GM12878 (cell line): ENCODE data around the gene MAN2C1. TPM values are rescaled to one million over a fixed set of nuclear protein-coding genes. Genes with fewer than 3 reads are reported as not detected.

ENCODE experiments used
- BMI1 ChIP-seq: fragments of 450-650 bp; IDR thresholded peaks from 2 replicates; pipeline ENCODE4 v1.6.1; 2016; ENCODE audit warnings: mild to moderate bottlenecking, moderate library complexity, borderline replicate concordance
- CBFB ChIP-seq: IDR thresholded peaks from 2 replicates; pipeline ENCODE4 v1.6.1; 2016; ENCODE audit warnings: antibody characterized with exemption, low read depth
- DPF2 ChIP-seq: fragments of 450-650 bp; IDR thresholded peaks from 2 replicates; pipeline ENCODE4 v1.6.1; 2017; ENCODE audit warnings: mild to moderate bottlenecking
- EP300 ChIP-seq, 2 experiments: fragments of 150-350 bp in 1 of 2; IDR thresholded peaks; 2 replicates each; pipeline ENCODE4 v1.6.1; 2011 to 2012; ENCODE audit warnings: low read depth in 2 of 2, low read length in 2 of 2, borderline replicate concordance in 1 of 2, improper control_type of control experiment in 1 of 2, inconsistent platforms in 1 of 2; ENCODE audit not compliant: control insufficient read depth in 1 of 2
- ETV6 ChIP-seq, 2 experiments: fragments of 450-650 bp in 1 of 2; IDR thresholded peaks in 1 of 2; conservative IDR thresholded peaks in 1 of 2; 2 replicates each; pipeline ENCODE4 v1.6.1; 2014; ENCODE audit warnings: antibody characterized with exemption in 1 of 2, borderline replicate concordance in 1 of 2, low read depth in 1 of 2, mild to moderate bottlenecking in 1 of 2, moderate library complexity in 1 of 2
- HDAC6 ChIP-seq: fragments of 200-600 bp; sonication (generic); IDR thresholded peaks from one replicate; pipeline ENCODE4 v1.8.0; 2017; ENCODE audit warnings: antibody characterized with exemption; ENCODE audit not compliant: unreplicated experiment
- IKZF1 ChIP-seq: fragments of 450-650 bp; conservative IDR thresholded peaks from 2 replicates; pipeline ENCODE4 v1.6.1; 2017; ENCODE audit warnings: antibody characterized with exemption, mild to moderate bottlenecking
- JUNB ChIP-seq: IDR thresholded peaks from 2 replicates; pipeline ENCODE4 v1.6.1; 2016; ENCODE audit warnings: antibody characterized with exemption, mild to moderate bottlenecking
- MEF2B ChIP-seq: fragments of 450-650 bp; IDR thresholded peaks from 2 replicates; pipeline ENCODE4 v1.6.1; 2018; ENCODE audit warnings: mild to moderate bottlenecking, moderate library complexity; ENCODE audit not compliant: partially characterized antibody, poor library complexity, severe bottlenecking
- NFIC ChIP-seq: IDR thresholded peaks from 2 replicates; pipeline ENCODE4 v1.6.1; 2012; ENCODE audit warnings: low read depth, mild to moderate bottlenecking, inconsistent platforms, low read length, moderate library complexity
- NR2C2 ChIP-seq: IDR thresholded peaks from 2 replicates; pipeline ENCODE4 v1.6.1; 2011; ENCODE audit warnings: borderline replicate concordance, low read depth; ENCODE audit not compliant: control insufficient read depth, insufficient read length
- NR2F1 ChIP-seq: fragments of 450-650 bp; conservative IDR thresholded peaks from 2 replicates; pipeline ENCODE4 v1.6.1; 2017; ENCODE audit warnings: mild to moderate bottlenecking
- NRF1 ChIP-seq: conservative IDR thresholded peaks from 2 replicates; pipeline ENCODE4 v1.6.1; 2011; ENCODE audit warnings: mild to moderate bottlenecking, low read depth, low read length, improper control_type of control experiment
- RUNX3 ChIP-seq: IDR thresholded peaks from 2 replicates; pipeline ENCODE4 v1.6.1; 2012; ENCODE audit warnings: low read length, inconsistent platforms
- SIX5 ChIP-seq: IDR thresholded peaks from 2 replicates; pipeline ENCODE4 v1.6.1; 2011; ENCODE audit warnings: mild to moderate bottlenecking, low read depth, low read length, moderate library complexity; ENCODE audit not compliant: severe bottlenecking
- SRF ChIP-seq, 2 experiments: IDR thresholded peaks; 2 replicates each; pipeline ENCODE4 v1.6.1; 2011; ENCODE audit warnings: low read depth in 2 of 2, low read length in 2 of 2, mild to moderate bottlenecking in 1 of 2, moderate library complexity in 1 of 2
- STAT1 ChIP-seq: fragments of 450-650 bp; conservative IDR thresholded peaks from 2 replicates; pipeline ENCODE4 v1.6.1; 2014; ENCODE audit warnings: antibody characterized with exemption, mild to moderate bottlenecking
- ZNF217 ChIP-seq: fragments of 450-650 bp; IDR thresholded peaks from 2 replicates; pipeline ENCODE4 v1.6.1; 2017; ENCODE audit warnings: antibody characterized with exemption, mild to moderate bottlenecking
- ZNF24 ChIP-seq: fragments of 450-650 bp; IDR thresholded peaks from 2 replicates; pipeline ENCODE4 v1.6.1; 2017; ENCODE audit warnings: antibody characterized with exemption, mild to moderate bottlenecking
- ZNF622 ChIP-seq: fragments of 450-650 bp; IDR thresholded peaks from 2 replicates; pipeline ENCODE4 v1.6.1; 2017; ENCODE audit warnings: mild to moderate bottlenecking, inconsistent platforms
- ZSCAN29 ChIP-seq: fragments of 450-650 bp; IDR thresholded peaks from 2 replicates; pipeline ENCODE4 v1.6.1; 2017; ENCODE audit warnings: mild to moderate bottlenecking, moderate library complexity
- ZZZ3 ChIP-seq: IDR thresholded peaks from 2 replicates; pipeline ENCODE4 v1.6.1; 2011; ENCODE audit warnings: low read depth; ENCODE audit not compliant: control insufficient read depth, insufficient read length
- polyA plus RNA-seq, 11 experiments: library from polyadenylated mRNA; depleted of rRNA in 4 of 11; unstranded in 6 of 11; stranded (reverse) in 5 of 11; fragments of >200 nt; fragmentation: Nextera tagmentation in 4 of 11; fragmentation: Illumina TruSeq in 1 of 11; extraction: Ambion mirVana in 4 of 11; extraction: Trizol in 1 of 11; gene quantifications; 1 replicate in 1 of 11; 2 replicates in 10 of 11; pipeline versions ENCODE4 v1.2.1 to v1.2.3, GENCODE V29; 2011 to 2016; ENCODE audit warnings: inconsistent platforms in 2 of 11, missing spikeins in 2 of 11, low read depth in 1 of 11
- total RNA-seq, 4 experiments: library from RNA; depleted of rRNA in 3 of 4; stranded (reverse); fragments of >200 nt in 3 of 4; fragmentation: Illumina TruSeq in 1 of 4; extraction: Trizol in 1 of 4; gene quantifications; 2 replicates each; pipeline versions ENCODE4 v1.2.1 to v1.2.3, GENCODE V29; 2013 to 2021
- TF ChIP-seq, protein P1 (sequence below): IDR thresholded peaks from 2 replicates; pipeline ENCODE4 v1.6.1; 2012; ENCODE audit warnings: mild to moderate bottlenecking, low read depth, low read length
- TF ChIP-seq, protein P2 (sequence below): fragments of 450-650 bp; IDR thresholded peaks from 2 replicates; pipeline ENCODE4 v1.6.1; 2017; ENCODE audit warnings: mild to moderate bottlenecking, moderate library complexity

Gene MAN2C1
- total and polyA plus RNA-seq, 10 of the 15 experiments (the other 5 are each of a cell fraction or from before 2014, with no cell fraction given) = 1.4 to 111 (median 42.2) TPM

DNA sequence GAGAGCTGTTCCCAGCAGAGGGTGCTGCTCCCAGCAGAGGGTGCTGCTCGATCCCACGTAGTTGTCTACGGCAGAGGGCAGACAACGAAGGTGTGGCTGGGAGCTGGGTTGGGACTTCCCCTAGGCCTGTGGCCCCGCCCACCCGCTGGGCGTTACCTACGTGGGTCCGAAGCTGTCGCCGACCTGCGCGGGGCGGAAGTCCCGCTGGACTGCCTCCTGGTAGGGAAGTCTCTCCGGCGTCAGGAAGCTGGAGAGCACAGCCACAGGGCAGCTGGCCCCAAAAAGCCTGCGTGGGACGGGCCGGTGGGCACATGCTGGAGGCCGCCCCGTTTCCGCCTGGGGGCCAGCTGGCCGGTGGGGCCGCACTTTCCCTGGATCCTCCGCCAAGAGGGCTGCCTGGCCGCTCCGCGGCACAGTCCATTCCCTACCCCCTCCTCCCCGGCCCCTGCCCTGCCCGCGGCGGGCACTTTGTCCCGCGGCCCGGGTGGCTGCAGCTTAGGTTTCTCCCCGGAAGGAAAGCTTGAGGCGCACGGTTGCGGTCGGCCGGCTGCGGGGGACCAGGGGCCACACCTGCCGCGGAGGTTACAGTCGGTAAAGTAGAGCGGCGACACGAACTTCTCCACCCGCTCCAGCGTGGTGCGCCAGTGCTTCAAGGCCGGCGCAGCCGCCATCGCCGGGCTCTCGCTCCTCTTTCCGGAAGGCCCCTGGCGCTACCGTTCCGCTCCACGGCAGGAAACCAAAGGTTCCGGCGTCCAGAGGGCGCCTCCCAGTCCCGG lies at the start of gene MAN2C1 (continued):
- TF ChIP-seq HDAC6 (peak; percentile 63), SRF (IDR thresholded peaks at IDR 0.05; ENCODE audit: low read depth in 2 of 2, low read length in 2 of 2) (peak; percentile 37 to 87; a peak in 2 of 4 replicates), BMI1 (no peak), EP300 (IDR thresholded peaks at IDR 0.05; ENCODE audit: borderline replicate concordance in 1 of 2, control insufficient read depth in 1 of 2, low read depth in 2 of 2, low read length in 2 of 2) (no peak), MEF2B (no peak), CBFB (peak; percentile 61), RUNX3 (peak; percentile 88), ZNF24 (peak; percentile 83), ZNF622 (no peak), DPF2 (peak; percentile 77), SIX5 (peak; percentile 65), NFIC (no peak; the same call in 1 of the 2 replicates), STAT1 (peak; percentile 90; the same call in 1 of the 2 replicates), ETV6 (conservative IDR thresholded peaks at IDR 0.05 in 1 of 2, IDR thresholded peaks at IDR 0.05 in 1 of 2; ENCODE audit: borderline replicate concordance in 1 of 2, low read depth in 1 of 2) (no peak; a peak in 1 of 4 replicates), NR2F1 (peak; percentile 58; the same call in 1 of the 2 replicates), JUNB (no peak), IKZF1 (peak; percentile 90), ZSCAN29 (no peak; the same call in none of the 2 replicates), NRF1 (peak; percentile 17; the same call in 1 of the 2 replicates), ZNF217 (no peak), ZZZ3 (peak; percentile 12), NR2C2 (no peak)
- TF ChIP-seq, protein P1, sequence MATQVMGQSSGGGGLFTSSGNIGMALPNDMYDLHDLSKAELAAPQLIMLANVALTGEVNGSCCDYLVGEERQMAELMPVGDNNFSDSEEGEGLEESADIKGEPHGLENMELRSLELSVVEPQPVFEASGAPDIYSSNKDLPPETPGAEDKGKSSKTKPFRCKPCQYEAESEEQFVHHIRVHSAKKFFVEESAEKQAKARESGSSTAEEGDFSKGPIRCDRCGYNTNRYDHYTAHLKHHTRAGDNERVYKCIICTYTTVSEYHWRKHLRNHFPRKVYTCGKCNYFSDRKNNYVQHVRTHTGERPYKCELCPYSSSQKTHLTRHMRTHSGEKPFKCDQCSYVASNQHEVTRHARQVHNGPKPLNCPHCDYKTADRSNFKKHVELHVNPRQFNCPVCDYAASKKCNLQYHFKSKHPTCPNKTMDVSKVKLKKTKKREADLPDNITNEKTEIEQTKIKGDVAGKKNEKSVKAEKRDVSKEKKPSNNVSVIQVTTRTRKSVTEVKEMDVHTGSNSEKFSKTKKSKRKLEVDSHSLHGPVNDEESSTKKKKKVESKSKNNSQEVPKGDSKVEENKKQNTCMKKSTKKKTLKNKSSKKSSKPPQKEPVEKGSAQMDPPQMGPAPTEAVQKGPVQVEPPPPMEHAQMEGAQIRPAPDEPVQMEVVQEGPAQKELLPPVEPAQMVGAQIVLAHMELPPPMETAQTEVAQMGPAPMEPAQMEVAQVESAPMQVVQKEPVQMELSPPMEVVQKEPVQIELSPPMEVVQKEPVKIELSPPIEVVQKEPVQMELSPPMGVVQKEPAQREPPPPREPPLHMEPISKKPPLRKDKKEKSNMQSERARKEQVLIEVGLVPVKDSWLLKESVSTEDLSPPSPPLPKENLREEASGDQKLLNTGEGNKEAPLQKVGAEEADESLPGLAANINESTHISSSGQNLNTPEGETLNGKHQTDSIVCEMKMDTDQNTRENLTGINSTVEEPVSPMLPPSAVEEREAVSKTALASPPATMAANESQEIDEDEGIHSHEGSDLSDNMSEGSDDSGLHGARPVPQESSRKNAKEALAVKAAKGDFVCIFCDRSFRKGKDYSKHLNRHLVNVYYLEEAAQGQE = no peak; the same call in 1 of the 2 replicates
- TF ChIP-seq, protein P2, sequence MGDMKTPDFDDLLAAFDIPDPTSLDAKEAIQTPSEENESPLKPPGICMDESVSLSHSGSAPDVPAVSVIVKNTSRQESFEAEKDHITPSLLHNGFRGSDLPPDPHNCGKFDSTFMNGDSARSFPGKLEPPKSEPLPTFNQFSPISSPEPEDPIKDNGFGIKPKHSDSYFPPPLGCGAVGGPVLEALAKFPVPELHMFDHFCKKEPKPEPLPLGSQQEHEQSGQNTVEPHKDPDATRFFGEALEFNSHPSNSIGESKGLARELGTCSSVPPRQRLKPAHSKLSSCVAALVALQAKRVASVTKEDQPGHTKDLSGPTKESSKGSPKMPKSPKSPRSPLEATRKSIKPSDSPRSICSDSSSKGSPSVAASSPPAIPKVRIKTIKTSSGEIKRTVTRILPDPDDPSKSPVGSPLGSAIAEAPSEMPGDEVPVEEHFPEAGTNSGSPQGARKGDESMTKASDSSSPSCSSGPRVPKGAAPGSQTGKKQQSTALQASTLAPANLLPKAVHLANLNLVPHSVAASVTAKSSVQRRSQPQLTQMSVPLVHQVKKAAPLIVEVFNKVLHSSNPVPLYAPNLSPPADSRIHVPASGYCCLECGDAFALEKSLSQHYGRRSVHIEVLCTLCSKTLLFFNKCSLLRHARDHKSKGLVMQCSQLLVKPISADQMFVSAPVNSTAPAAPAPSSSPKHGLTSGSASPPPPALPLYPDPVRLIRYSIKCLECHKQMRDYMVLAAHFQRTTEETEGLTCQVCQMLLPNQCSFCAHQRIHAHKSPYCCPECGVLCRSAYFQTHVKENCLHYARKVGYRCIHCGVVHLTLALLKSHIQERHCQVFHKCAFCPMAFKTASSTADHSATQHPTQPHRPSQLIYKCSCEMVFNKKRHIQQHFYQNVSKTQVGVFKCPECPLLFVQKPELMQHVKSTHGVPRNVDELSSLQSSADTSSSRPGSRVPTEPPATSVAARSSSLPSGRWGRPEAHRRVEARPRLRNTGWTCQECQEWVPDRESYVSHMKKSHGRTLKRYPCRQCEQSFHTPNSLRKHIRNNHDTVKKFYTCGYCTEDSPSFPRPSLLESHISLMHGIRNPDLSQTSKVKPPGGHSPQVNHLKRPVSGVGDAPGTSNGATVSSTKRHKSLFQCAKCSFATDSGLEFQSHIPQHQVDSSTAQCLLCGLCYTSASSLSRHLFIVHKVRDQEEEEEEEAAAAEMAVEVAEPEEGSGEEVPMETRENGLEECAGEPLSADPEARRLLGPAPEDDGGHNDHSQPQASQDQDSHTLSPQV = peak; percentile 85
